Ectodermal cell (in vitro differentiated cells): Measurements from ENCODE around the gene ADGRE3.
"Not testable (repeated sequence)": the region's sequence is repeated elsewhere in the genome, so short reads cannot be mapped to it uniquely, and the experiment has no call there.

Source experiments
- H3K27ac ChIP-seq: 2 replicates; pipeline ENCODE4 v1.7.0; 2013; ENCODE audit warnings: mild to moderate bottlenecking, low read depth, low read length; ENCODE audit not compliant: insufficient read depth, poor library complexity, severe bottlenecking
- H3K27me3 ChIP-seq: 2 replicates; pipeline ENCODE4 v1.7.0; 2013; ENCODE audit warnings: mild to moderate bottlenecking, low read length; ENCODE audit not compliant: insufficient read depth, control insufficient read depth, poor library complexity, severe bottlenecking
- H3K36me3 ChIP-seq: one replicate; pipeline ENCODE4 v1.7.0; 2013; ENCODE audit warnings: low read length; ENCODE audit not compliant: control insufficient read depth, insufficient read depth
- H3K4me1 ChIP-seq: one replicate; pipeline ENCODE4 v1.7.0; 2013; ENCODE audit warnings: low read length; ENCODE audit not compliant: control insufficient read depth, insufficient read depth
- H3K4me3 ChIP-seq: 2 replicates; pipeline ENCODE4 v1.7.0; 2013; ENCODE audit warnings: low read depth, low read length, control low read depth; ENCODE audit not compliant: insufficient read depth
- H3K9me3 ChIP-seq: 2 replicates; pipeline ENCODE4 v1.7.0; 2013; ENCODE audit warnings: mild to moderate bottlenecking, low read length, moderate library complexity; ENCODE audit not compliant: control insufficient read depth
- WGBS, 2 experiments: methylation state at CpG; one replicate each; pipeline ENCODE4 v1.1.7; 2013; ENCODE audit warnings: missing lambda C conversion rate in 2 of 2; 5-methylcytosine and 5-hydroxymethylcytosine counted together

Gene ADGRE3

GRCh38 chr19:14606627-14607026, 68.0 kb downstream of the ADGRE3 start:
- no peaks in the 10 kb centered on the region for H3K36me3 ChIP-seq
- H3K27ac ChIP-seq: no peak overlapping the region
- H3K27me3 ChIP-seq: no peaks in the 10 kb centered on the region
- peaks cover 8% of the 10 kb centered on the region for H3K9me3 ChIP-seq
- 66 to 71% methylated on average over 9 of the region's 9 CpGs for WGBS, 2 experiments
- no peak overlapping the region for H3K4me3 ChIP-seq
- no peaks in the 10 kb centered on the region for H3K4me1 ChIP-seq

DNA sequence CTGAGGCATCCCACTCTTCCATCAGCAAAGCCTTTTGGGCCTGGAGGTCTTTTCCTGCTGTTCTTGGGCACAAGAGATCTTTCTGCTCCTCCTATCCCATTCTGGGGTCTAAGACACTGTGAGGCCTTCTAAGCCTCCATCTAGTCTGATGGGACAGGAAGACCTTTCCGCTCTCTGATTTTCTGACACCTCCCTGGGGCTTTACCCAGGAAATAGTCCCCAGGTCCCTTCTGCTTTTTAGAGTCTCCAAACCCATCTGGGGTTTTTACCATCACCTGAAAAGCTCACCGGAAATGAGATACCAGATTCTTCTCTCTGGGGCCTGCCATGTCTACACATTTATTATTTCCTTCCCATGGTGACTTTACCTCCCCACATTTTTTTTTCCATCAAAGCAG, 70.7 kb downstream of the ADGRE3 start:
- H3K9me3 ChIP-seq: no peaks in the 10 kb centered on the region
- no peaks in the 10 kb centered on the region for H3K4me1 ChIP-seq
- H3K36me3 ChIP-seq: no peaks in the 10 kb centered on the region
- no peaks in the 10 kb centered on the region for H3K27me3 ChIP-seq
- 78 to 86% methylated on average over 2 of the region's 2 CpGs for WGBS, 2 experiments
- no peak overlapping the region for H3K27ac ChIP-seq
- no peak overlapping the region for H3K4me3 ChIP-seq

DNA sequence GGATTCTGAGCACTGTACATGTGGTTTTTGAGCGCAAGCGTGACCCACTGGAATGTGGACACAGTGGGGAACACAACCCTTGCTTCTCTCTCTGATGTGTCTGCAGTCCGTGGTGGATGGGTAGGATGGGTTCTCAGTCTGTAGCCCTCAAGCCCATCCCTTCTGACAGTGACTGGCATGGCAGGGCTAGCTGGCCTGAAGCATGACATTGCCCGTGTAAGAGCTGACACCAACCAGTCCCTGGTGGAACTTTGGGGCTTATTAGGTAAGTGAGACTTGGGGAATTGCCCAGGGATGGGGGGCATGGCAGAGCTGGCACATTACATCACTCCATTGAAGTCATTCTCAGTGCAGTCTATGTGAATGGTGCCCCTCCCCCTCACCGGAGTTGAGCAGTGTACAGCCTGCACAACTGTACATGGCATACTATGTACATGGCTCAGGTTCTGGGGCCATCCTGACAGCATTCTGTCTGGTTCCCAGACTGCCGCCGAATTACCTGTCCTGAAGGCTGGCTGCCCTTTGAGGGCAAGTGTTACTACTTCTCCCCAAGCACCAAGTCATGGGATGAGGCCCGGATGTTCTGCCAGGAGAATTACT, 75.0 kb downstream of the ADGRE3 start:
- WGBS, 2 experiments: 82% methylated on average over 8 of the region's 8 CpGs
- H3K9me3 ChIP-seq: no peaks in the 10 kb centered on the region
- no peak overlapping the region for H3K4me3 ChIP-seq
- no peaks in the 10 kb centered on the region for H3K4me1 ChIP-seq
- H3K27me3 ChIP-seq: no peaks in the 10 kb centered on the region
- H3K36me3 ChIP-seq: no peaks in the 10 kb centered on the region
- H3K27ac ChIP-seq: no peak overlapping the region

DNA sequence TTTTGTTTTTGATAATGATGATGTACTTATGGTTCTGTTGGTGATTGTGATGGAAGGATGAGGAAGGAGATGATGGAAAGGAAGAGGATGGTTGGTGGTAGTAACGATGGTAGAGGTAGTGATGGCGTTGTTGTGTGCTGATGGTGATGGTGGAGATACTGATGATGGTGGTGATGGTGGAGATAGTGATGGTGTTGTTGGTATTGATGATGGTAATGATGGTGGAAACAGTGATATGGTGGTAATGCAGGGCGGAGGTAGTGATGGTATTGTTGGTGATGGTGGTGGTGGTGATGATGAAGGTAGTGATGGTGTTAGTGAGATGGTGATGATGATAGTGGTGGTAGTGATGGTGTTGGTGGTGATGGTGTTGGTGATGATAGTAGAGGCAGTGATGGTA, 79.1 kb downstream of the ADGRE3 start:
- Histone ChIP-seq H3K4me1 (no peaks in the 10 kb centered on the region), H3K4me3 (no peak overlapping the region), H3K27me3 (no peaks in the 10 kb centered on the region), H3K36me3 (no peaks in the 10 kb centered on the region), H3K9me3 (no peaks in the 10 kb centered on the region), H3K27ac (no peak overlapping the region)
- 79 to 83% methylated on average over 3 of the region's 3 CpGs for WGBS, 2 experiments

DNA sequence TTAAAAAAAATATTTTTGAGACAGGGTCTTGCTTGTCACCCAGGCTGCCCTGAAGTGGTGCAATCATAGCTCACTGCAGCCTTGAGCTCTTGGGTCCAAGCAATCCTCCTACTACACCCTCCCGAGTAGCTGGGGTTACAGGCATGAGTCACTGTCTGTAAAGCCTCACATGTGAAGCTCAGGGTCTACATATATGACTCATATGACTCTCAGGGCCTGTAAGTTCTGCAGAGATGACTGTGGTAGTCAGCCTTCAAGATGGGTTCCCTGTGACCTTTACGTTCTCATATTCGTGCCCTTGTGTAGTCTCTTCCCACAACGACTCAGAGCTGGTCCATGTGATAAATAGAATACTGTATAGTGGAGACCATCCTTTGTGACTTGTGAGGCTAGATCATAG, 85.2 kb downstream of the ADGRE3 start:
- H3K4me1 ChIP-seq, H3K27me3 ChIP-seq, H3K27ac ChIP-seq, H3K4me3 ChIP-seq, H3K9me3 ChIP-seq, H3K36me3 ChIP-seq: not testable (repeated sequence)
- WGBS, 2 experiments: no CpG with 5 or more reads among the region's 4 CpGs

DNA sequence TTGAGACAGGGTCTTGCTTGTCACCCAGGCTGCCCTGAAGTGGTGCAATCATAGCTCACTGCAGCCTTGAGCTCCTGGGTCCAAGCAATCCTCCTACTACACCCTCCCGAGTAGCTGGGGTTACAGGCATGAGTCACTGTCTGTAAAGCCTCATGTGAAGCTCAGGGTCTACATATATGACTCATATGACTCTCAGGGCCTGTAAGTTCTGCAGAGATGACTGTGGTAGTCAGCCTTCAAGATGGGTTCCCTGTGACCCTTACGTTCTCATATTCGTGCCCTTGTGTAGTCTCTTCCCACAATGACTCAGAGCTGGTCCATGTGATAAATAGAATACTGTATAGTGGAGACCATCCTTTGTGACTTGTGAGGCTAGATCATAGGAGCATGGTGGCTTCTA, 89.5 kb downstream of the ADGRE3 start:
- WGBS, 2 experiments: 48 to 75% methylated on average over 1 to 3 of the region's 3 CpGs
- H3K4me1 ChIP-seq: not testable (repeated sequence)

DNA sequence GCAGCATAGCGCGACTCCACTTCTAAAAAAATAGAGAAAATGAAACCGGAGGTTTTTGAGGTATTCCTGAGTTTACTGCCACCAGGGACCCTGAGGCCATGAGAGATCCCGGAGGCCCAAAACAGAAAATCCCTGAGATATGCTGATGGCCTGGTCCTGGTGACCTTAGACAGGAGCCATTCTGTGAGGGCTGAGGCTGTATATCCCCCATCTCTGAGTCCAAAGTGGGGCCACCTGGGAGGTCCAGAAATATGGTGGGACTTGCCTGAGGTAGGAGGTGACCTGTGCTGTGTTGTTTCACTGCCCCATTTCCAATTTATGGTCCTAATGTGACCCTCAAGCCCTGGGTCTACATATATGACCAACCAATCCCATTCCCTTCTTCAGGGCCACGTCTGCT, 90.3 kb downstream of the ADGRE3 start:
- H3K9me3 ChIP-seq, H3K27me3 ChIP-seq, H3K4me3 ChIP-seq, H3K36me3 ChIP-seq, H3K27ac ChIP-seq, H3K4me1 ChIP-seq: not testable (repeated sequence)
- 85 to 89% methylated on average over 4 of the region's 5 CpGs for WGBS, 2 experiments

More for the DNA sequence above, 89.5 kb downstream of the ADGRE3 start:
- H3K4me3 ChIP-seq, H3K27ac ChIP-seq, H3K9me3 ChIP-seq, H3K36me3 ChIP-seq, H3K27me3 ChIP-seq: not testable (repeated sequence)

GRCh38 chr19:14582894-14583340, 91.7 kb downstream of the ADGRE3 start, which contains the start of gene CLEC17A:
TSS of gene CLEC17A (plus strand) at chr19:14583084. CDS start at chr19:14583161, 77 bp downstream.
- Histone ChIP-seq H3K27ac (no peak within 1 kb of the TSS), H3K9me3 (no peaks in the 10 kb centered on the region), H3K36me3 (no peaks in the 10 kb centered on the region), H3K4me3 (no peak within 1 kb of the TSS), H3K4me1 (no peaks in the 10 kb centered on the region), H3K27me3 (no peaks in the 10 kb centered on the region)
- WGBS, 2 experiments: 59 to 61% methylated on average over 6 of the region's 6 CpGs

GRCh38 chr19:14580623-14581237, 93.9 kb downstream of the ADGRE3 start:
- no peaks in the 10 kb centered on the region for H3K36me3 ChIP-seq
- H3K27me3 ChIP-seq: no peaks in the 10 kb centered on the region
- WGBS, 2 experiments: 68 to 69% methylated on average over 6 of the region's 6 CpGs
- H3K27ac ChIP-seq: no peak overlapping the region
- H3K9me3 ChIP-seq: no peaks in the 10 kb centered on the region
- no peaks in the 10 kb centered on the region for H3K4me1 ChIP-seq
- no peak overlapping the region for H3K4me3 ChIP-seq

DNA sequence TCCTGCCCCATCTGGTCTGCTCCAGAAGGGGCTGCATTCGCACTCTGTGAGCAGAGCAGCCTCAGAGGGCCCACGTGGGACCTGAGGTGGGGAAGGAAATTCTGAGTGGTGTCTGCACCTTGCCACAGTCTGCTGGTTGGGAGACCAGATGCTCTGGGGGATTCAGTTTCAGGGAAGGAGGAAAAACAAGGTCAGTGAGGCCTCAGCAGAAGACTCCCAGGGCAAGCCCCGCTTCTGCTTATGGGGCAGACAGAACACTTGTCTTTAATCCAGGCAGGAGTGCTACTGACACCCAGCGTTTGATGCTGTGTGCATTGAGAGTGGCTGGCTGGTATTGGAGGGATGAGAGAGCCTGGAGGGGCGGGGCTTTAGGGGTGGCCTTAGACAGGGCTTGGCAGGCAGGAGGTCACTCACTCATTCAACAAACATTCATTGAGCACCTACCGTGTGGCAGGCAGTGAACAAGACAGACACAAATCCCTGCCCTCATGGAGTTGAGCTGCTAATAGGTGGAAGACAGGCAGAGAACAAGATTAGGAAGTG, 96.7 kb downstream of the ADGRE3 start:
- H3K36me3 ChIP-seq: no peaks in the 10 kb centered on the region
- no peaks in the 10 kb centered on the region for H3K27me3 ChIP-seq
- no peak overlapping the region for H3K4me3 ChIP-seq
- WGBS, 2 experiments: 43 to 55% methylated on average over 5 to 6 of the region's 6 CpGs
- H3K27ac ChIP-seq: no peak overlapping the region
- H3K9me3 ChIP-seq: no peaks in the 10 kb centered on the region
- no peaks in the 10 kb centered on the region for H3K4me1 ChIP-seq
